H1 (cell line): ENCODE measurements around the gene TRAPPC5. TPM values are rescaled to one million over a fixed set of nuclear protein-coding genes. Genes with fewer than 3 reads are reported as not detected.

Experiments used
- CTCF ChIA-PET: fragments of 300-600 bp; sonication (Branson Sonifier 250); formaldehyde crosslinking; loops from one replicate; lab custom pipeline; 2021; ENCODE audit not compliant: partially characterized antibody; lab: Charles Lee
- POLR2A ChIA-PET: fragments of 300-600 bp; sonication (Branson Sonifier 250); formaldehyde crosslinking; loops from one replicate; lab custom pipeline; 2021; ENCODE audit warnings: inconsistent platforms; ENCODE audit not compliant: partially characterized antibody; lab: Charles Lee
- DNase-seq, 2 experiments: peaks; one replicate each; pipeline versions ENCODE4 v3.0.0 to v3.0.0-alpha.2; 2010 to 2022; ENCODE audit warnings: low spot score in 2 of 2, low read depth in 1 of 2, mixed read lengths in 1 of 2
- FAIRE-seq: peaks from 2 replicates; lab custom pipeline; 2011; peaks lifted over from hg19 to GRCh38; lab: Jason Lieb, UNC
- H2AFZ ChIP-seq: 2 replicates; pipeline ENCODE4 v1.8.1; 2012; ENCODE audit warnings: low read length, inconsistent platforms
- H2AK5ac ChIP-seq: 2 replicates; pipeline ENCODE4 v1.6.1; 2013; ENCODE audit warnings: low read depth, low read length
- H2BK120ac ChIP-seq: replicated peaks from 2 replicates; pipeline ENCODE3; 2013; ENCODE audit warnings: low read depth, low read length, inconsistent platforms
- H2BK12ac ChIP-seq: 2 replicates; pipeline ENCODE4 v1.6.1; 2013; ENCODE audit warnings: low read depth, low read length
- H2BK15ac ChIP-seq: 2 replicates; pipeline ENCODE4 v1.6.1; 2013; ENCODE audit warnings: low read length
- H2BK20ac ChIP-seq: 2 replicates; pipeline ENCODE4 v1.6.1; 2013; ENCODE audit warnings: low read length
- H2BK5ac ChIP-seq: 2 replicates; pipeline ENCODE4 v1.6.1; 2013; ENCODE audit warnings: low read depth, low read length
- H3K14ac ChIP-seq: 2 replicates; pipeline ENCODE4 v1.6.1; 2013; ENCODE audit warnings: inconsistent platforms; ENCODE audit not compliant: insufficient read length
- H3K18ac ChIP-seq: 2 replicates; pipeline ENCODE4 v1.6.1; 2013; ENCODE audit warnings: low read length; ENCODE audit errors: extremely low read depth
- H3K23ac ChIP-seq: 2 replicates; pipeline ENCODE4 v1.6.1; 2013; ENCODE audit warnings: inconsistent platforms; ENCODE audit not compliant: insufficient read length
- H3K23me2 ChIP-seq: 2 replicates; pipeline ENCODE4 v1.6.1; 2013; ENCODE audit warnings: low read depth, low read length
- H3K27ac ChIP-seq: 2 replicates; pipeline ENCODE4 v1.6.1; 2011; ENCODE audit warnings: low read depth, low read length, inconsistent platforms
- H3K27me3 ChIP-seq, 4 experiments: replicated peaks in 1 of 4; 1 replicate in 1 of 4; 2 replicates in 3 of 4; pipeline versions ENCODE4 v1.6.1 to v1.8.1; 2011 to 2013; ENCODE audit warnings: low read length in 3 of 4, mild to moderate bottlenecking in 3 of 4, inconsistent platforms in 2 of 4, mixed read lengths in 2 of 4, moderate library complexity in 1 of 4; ENCODE audit not compliant: control insufficient read depth in 3 of 4, insufficient read depth in 3 of 4; ENCODE audit errors: extremely low read depth in 1 of 4
- H3K36me3 ChIP-seq, 4 experiments: 2 replicates each; pipeline versions ENCODE4 v1.6.1 to v1.8.1; 2011 to 2013; ENCODE audit warnings: mild to moderate bottlenecking in 4 of 4, low read length in 3 of 4, moderate library complexity in 2 of 4, control low read depth in 1 of 4, inconsistent platforms in 1 of 4; ENCODE audit not compliant: insufficient read depth in 4 of 4, control insufficient read depth in 2 of 4
- H3K4ac ChIP-seq: replicated peaks from 2 replicates; pipeline ENCODE3; 2013; ENCODE audit warnings: low read length, low read depth, mixed read lengths, inconsistent platforms; ENCODE audit not compliant: insufficient read length
- H3K4me1 ChIP-seq, 4 experiments: replicated peaks in 1 of 4; 1 replicate in 1 of 4; 2 replicates in 3 of 4; pipeline versions ENCODE4 v1.6.1 to v1.8.1; 2011 to 2013; ENCODE audit warnings: low read length in 3 of 4, inconsistent platforms in 2 of 4, mixed read lengths in 1 of 4; ENCODE audit not compliant: insufficient read depth in 4 of 4, control insufficient read depth in 3 of 4
- H3K4me2 ChIP-seq, 2 experiments: 2 replicates each; pipeline versions ENCODE4 v1.6.1 to v1.8.1; 2011 to 2013; ENCODE audit warnings: low read depth in 2 of 2, low read length in 2 of 2, control low read depth in 1 of 2, inconsistent platforms in 1 of 2, mild to moderate bottlenecking in 1 of 2; ENCODE audit not compliant: insufficient read depth in 1 of 2
- H3K4me3 ChIP-seq, 4 experiments: fragments of 200-600, 300-600 bp in 1 of 4; sonication (generic), shearing (Covaris generic), sonication (Bioruptor Twin) in 1 of 4; 2 replicates each; pipeline versions ENCODE4 v1.5.1 to v1.8.1; 2011 to 2016; ENCODE audit warnings: low read length in 4 of 4, low read depth in 3 of 4, control low read depth in 2 of 4, inconsistent platforms in 2 of 4, mild to moderate bottlenecking in 2 of 4, mixed read lengths in 1 of 4, moderate library complexity in 1 of 4; ENCODE audit not compliant: insufficient read depth in 2 of 4; ENCODE audit errors: extremely low read depth in 1 of 4
- H3K56ac ChIP-seq: replicated peaks from 2 replicates; pipeline ENCODE3; 2013; ENCODE audit warnings: low read depth, mild to moderate bottlenecking, mixed read lengths, low read length, inconsistent platforms; ENCODE audit not compliant: insufficient read length
- H3K79me1 ChIP-seq: 2 replicates; pipeline ENCODE4 v1.6.1; 2013; ENCODE audit warnings: low read depth, low read length, control low read depth
- H3K79me2 ChIP-seq, 2 experiments: 2 replicates each; pipeline versions ENCODE4 v1.6.1 to v1.8.1; 2012 to 2013; ENCODE audit warnings: low read length in 2 of 2, mild to moderate bottlenecking in 2 of 2, inconsistent platforms in 1 of 2; ENCODE audit not compliant: insufficient read depth in 2 of 2, control insufficient read depth in 1 of 2
- H3K9ac ChIP-seq, 4 experiments: replicated peaks in 1 of 4; 1 replicate in 1 of 4; 2 replicates in 3 of 4; pipeline versions ENCODE4 v1.6.1 to v1.8.1; 2011 to 2013; ENCODE audit warnings: low read depth in 3 of 4, low read length in 3 of 4, control low read depth in 2 of 4, mild to moderate bottlenecking in 2 of 4, moderate library complexity in 2 of 4, inconsistent platforms in 1 of 4; ENCODE audit errors: extremely low read depth in 1 of 4
- H3K9me3 ChIP-seq, 2 experiments: 2 replicates each; pipeline versions ENCODE4 v1.6.1 to v1.8.1; 2012 to 2013; ENCODE audit warnings: mild to moderate bottlenecking in 2 of 2, moderate library complexity in 2 of 2, control low read depth in 1 of 2, inconsistent platforms in 1 of 2, low read depth in 1 of 2, low read length in 1 of 2, mixed read lengths in 1 of 2; ENCODE audit not compliant: insufficient read depth in 2 of 2
- H4K20me1 ChIP-seq, 2 experiments: replicated peaks in 1 of 2; 2 replicates each; pipeline versions ENCODE3 to v1.8.1; 2011 to 2013; ENCODE audit warnings: inconsistent platforms in 2 of 2, low read length in 2 of 2, mild to moderate bottlenecking in 1 of 2; ENCODE audit not compliant: insufficient read depth in 2 of 2, control insufficient read depth in 1 of 2
- H4K5ac ChIP-seq: 2 replicates; pipeline ENCODE4 v1.6.1; 2013; ENCODE audit warnings: low read length, low read depth, mixed read lengths, inconsistent platforms; ENCODE audit not compliant: insufficient read length
- H4K8ac ChIP-seq: 2 replicates; pipeline ENCODE4 v1.8.0; 2013; ENCODE audit warnings: mild to moderate bottlenecking, moderate library complexity, low read length, inconsistent platforms; ENCODE audit not compliant: insufficient read depth; ENCODE audit errors: extremely low read depth
- H4K91ac ChIP-seq: replicated peaks from 2 replicates; pipeline ENCODE3; 2013; ENCODE audit warnings: low read length, mixed read lengths, inconsistent platforms; ENCODE audit not compliant: insufficient read length
- WGBS, 2 experiments: shearing (Covaris generic) in 1 of 2; methylation state at CpG; one replicate each; pipeline versions ENCODE4 v1.1.6 to v1.1.7; 2013 to 2015; ENCODE audit warnings: low lambda C conversion rate in 2 of 2, mixed read lengths in 2 of 2, inconsistent platforms in 1 of 2, low coverage in 1 of 2, missing lambda C conversion rate in 1 of 2; ENCODE audit not compliant: insufficient replicate concordance in 2 of 2, insufficient coverage in 1 of 2, insufficient read length in 1 of 2; ENCODE audit errors: extremely low coverage in 1 of 2, missing lambda C conversion rate in 1 of 2; 5-methylcytosine and 5-hydroxymethylcytosine counted together
- polyA plus RNA-seq, 7 experiments: library from polyadenylated mRNA; depleted of rRNA in 3 of 7; stranded (reverse) in 5 of 7; unstranded in 2 of 7; fragments of >200 nt in 5 of 7; fragments of 200-250 nt in 2 of 7; gene quantifications; 1 replicate in 5 of 7; 2 replicates in 1 of 7; 4 replicates in 1 of 7; pipeline versions ENCODE4 v1.2.1 to v1.2.3, GENCODE V29; 2011 to 2013; ENCODE audit warnings: missing spikeins in 2 of 7, mixed read lengths in 2 of 7
- total RNA-seq: library from RNA; stranded (reverse); fragmentation: NEBNext Ultra II Directional; extraction: Animal tissue kit (Norgen Biotek cat#: 25700); gene quantifications from 2 replicates; pipeline ENCODE4 v1.2.1, GENCODE V29; 2021

TRAPPC5 gene
- total and polyA plus RNA-seq, 2 of the 8 experiments (the other 6 are each of a cell fraction or from before 2014, with no cell fraction given) = 109 to 120 TPM

DNA sequence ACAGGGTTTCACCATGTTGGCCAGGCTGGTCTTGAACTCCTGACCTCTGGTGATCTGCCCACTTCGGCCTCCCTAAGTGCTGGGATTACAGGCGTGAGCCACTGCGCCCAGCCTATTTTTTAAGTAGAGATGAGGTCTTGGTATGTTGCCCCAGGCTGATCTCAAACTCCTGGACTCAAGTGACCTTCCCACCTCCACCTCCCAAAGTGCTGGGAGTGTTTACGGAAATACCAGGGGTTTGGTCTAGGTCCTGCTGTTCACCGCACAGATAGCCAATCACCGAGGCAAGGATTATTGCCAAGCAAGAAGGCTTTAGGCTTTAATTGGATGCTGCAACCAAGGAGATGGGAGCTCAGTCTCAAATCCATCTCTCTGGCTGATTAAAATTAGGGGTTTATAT, 39.7 kb downstream of the TRAPPC5 start:
- H3K27me3 ChIP-seq = no peaks in the 10 kb centered on the region
- 86% methylated on average over 6 of the region's 6 CpGs; no CpG with 5 or more reads in 1 of the 2 experiments for WGBS, 2 experiments

More for the DNA sequence above, 39.7 kb downstream of the TRAPPC5 start:
- no peaks in the 10 kb centered on the region for H3K4me1 ChIP-seq
- H3K4me3 ChIP-seq = no peak overlapping the region
- no peak overlapping the region for H3K56ac ChIP-seq
- H3K27ac ChIP-seq = no peak overlapping the region
- H3K23ac ChIP-seq = no peak overlapping the region
- H3K4me2 ChIP-seq = no peak overlapping the region
- H3K4ac ChIP-seq = no peak overlapping the region
- no peak overlapping the region for H2BK12ac ChIP-seq
- CTCF ChIA-PET = no interaction called here
- no peak overlapping the region for H3K14ac ChIP-seq
- H4K20me1 ChIP-seq = no peaks in the 10 kb centered on the region
- H3K79me1 ChIP-seq = no peaks in the 10 kb centered on the region
- no peak overlapping the region for H3K18ac ChIP-seq
- POLR2A ChIA-PET = no interaction called here
- 0 out of 2 replicates have a peak, but pooled peaks cover 2% of the 10 kb centered on the region for H3K23me2 ChIP-seq
- H2BK15ac ChIP-seq = no peak overlapping the region
- peaks cover 0 to 2% of the 10 kb centered on the region in 2 experiments; a peak in 1 of 4 replicates for H3K9me3 ChIP-seq
- no peak overlapping the region for H2BK120ac ChIP-seq
- no peak overlapping the region for H4K91ac ChIP-seq
- no peak overlapping the region for H2AFZ ChIP-seq
- FAIRE-seq (no peak), DNase-seq (no peak)
- H2BK5ac ChIP-seq = no peak overlapping the region
- H3K36me3 ChIP-seq = no peaks in the 10 kb centered on the region
- no peak overlapping the region for H4K8ac ChIP-seq
- no peak overlapping the region for H2BK20ac ChIP-seq
- H2AK5ac ChIP-seq = no peak overlapping the region
- no peaks in the 10 kb centered on the region for H3K79me2 ChIP-seq
- H3K9ac ChIP-seq = no peak overlapping the region
- H4K5ac ChIP-seq = no peak overlapping the region
